WTC11 (cell line): ENCODE data around the gene COMMD7. TPM values are rescaled to one million over a fixed set of nuclear protein-coding genes. Genes with fewer than 3 reads are reported as not detected.
A peak's percentile ranks its signal among the peaks of the same experiment; 100 is the strongest.

Experiments
- ATF2 ChIP-seq: sonication (generic); formaldehyde crosslinking; IDR thresholded peaks from 2 replicates; pipeline ENCODE4 v1.8.1; 2022; ENCODE audit warnings: low read depth, missing genetic modification reagents, borderline replicate concordance
- ATF6 ChIP-seq: sonication (generic); formaldehyde crosslinking; IDR thresholded peaks from 2 replicates; pipeline ENCODE4 v1.8.1; 2023; ENCODE audit warnings: mild to moderate bottlenecking, missing genetic modification reagents
- CREB1 ChIP-seq: sonication (generic); formaldehyde crosslinking; IDR thresholded peaks from 2 replicates; pipeline ENCODE4 v1.8.0; 2023; ENCODE audit warnings: mild to moderate bottlenecking, missing genetic modification reagents
- E2F5 ChIP-seq: sonication (generic); formaldehyde crosslinking; IDR thresholded peaks from 2 replicates; pipeline ENCODE4 v1.8.1; 2022; ENCODE audit warnings: mild to moderate bottlenecking, moderate library complexity, missing genetic modification reagents
- ETV6 ChIP-seq: sonication (generic); formaldehyde crosslinking; IDR thresholded peaks from 2 replicates; pipeline ENCODE4 v1.8.1; 2022; ENCODE audit warnings: mild to moderate bottlenecking, missing genetic modification reagents
- GABPB1 ChIP-seq: sonication (generic); formaldehyde crosslinking; IDR thresholded peaks from 2 replicates; pipeline ENCODE4 v1.8.1; 2023; ENCODE audit warnings: mild to moderate bottlenecking, missing genetic modification reagents
- GRHL2 ChIP-seq: fragments of 250-450 bp; sonication (Bioruptor Pico); IDR thresholded peaks from 2 replicates; pipeline ENCODE4 v1.8.0; 2022; ENCODE audit warnings: mild to moderate bottlenecking, moderate library complexity; ENCODE audit not compliant: insufficient replicate concordance, severe bottlenecking
- MYBL2 ChIP-seq: sonication (generic); formaldehyde crosslinking; IDR thresholded peaks from 2 replicates; pipeline ENCODE4 v1.8.1; 2023; ENCODE audit warnings: mild to moderate bottlenecking, moderate library complexity, missing genetic modification reagents
- NFATC4 ChIP-seq: fragments of 250-450 bp; sonication (Bioruptor Pico); IDR thresholded peaks from 2 replicates; pipeline ENCODE4 v1.9.0; 2021; ENCODE audit warnings: mild to moderate bottlenecking
- NR1H2 ChIP-seq: sonication (generic); formaldehyde crosslinking; IDR thresholded peaks from 2 replicates; pipeline ENCODE4 v1.9.0; 2021; ENCODE audit warnings: mild to moderate bottlenecking, moderate library complexity, missing genetic modification reagents
- OVOL2 ChIP-seq: fragments of 250-450 bp; sonication (Bioruptor Pico); IDR thresholded peaks from 2 replicates; pipeline ENCODE4 v1.9.0; 2021; ENCODE audit warnings: mild to moderate bottlenecking, borderline replicate concordance
- PRRX2 ChIP-seq: fragments of 250-450 bp; sonication (Bioruptor Pico); IDR thresholded peaks from 2 replicates; pipeline ENCODE4 v1.8.0; 2021; ENCODE audit warnings: mild to moderate bottlenecking
- TP53 ChIP-seq: sonication (generic); formaldehyde crosslinking; IDR thresholded peaks from 2 replicates; pipeline ENCODE4 v1.8.1; 2023; ENCODE audit warnings: mild to moderate bottlenecking, missing genetic modification reagents
- USF1 ChIP-seq: sonication (generic); formaldehyde crosslinking; IDR thresholded peaks from 2 replicates; pipeline ENCODE4 v1.8.0; 2022; ENCODE audit warnings: mild to moderate bottlenecking, missing genetic modification reagents
- USF2 ChIP-seq: sonication (generic); formaldehyde crosslinking; IDR thresholded peaks from 2 replicates; pipeline ENCODE4 v1.8.1; 2023; ENCODE audit warnings: mild to moderate bottlenecking, missing genetic modification reagents, moderate library complexity
- ZBTB43 ChIP-seq: sonication (generic); formaldehyde crosslinking; IDR thresholded peaks from 2 replicates; pipeline ENCODE4 v1.8.1; 2023; ENCODE audit warnings: mild to moderate bottlenecking, missing genetic modification reagents
- ZNF317 ChIP-seq: sonication (generic); formaldehyde crosslinking; IDR thresholded peaks from 2 replicates; pipeline ENCODE4 v1.8.1; 2023; ENCODE audit warnings: low read depth, mild to moderate bottlenecking, moderate library complexity, missing genetic modification reagents, borderline replicate concordance
- ZNF423 ChIP-seq: fragments of 250-450 bp; sonication (Bioruptor Pico); IDR thresholded peaks from 2 replicates; pipeline ENCODE4 v2.1.2; 2022; ENCODE audit warnings: mild to moderate bottlenecking, moderate library complexity
- ZNF671 ChIP-seq: fragments of 250-450 bp; sonication (Bioruptor Pico); IDR thresholded peaks from 2 replicates; pipeline ENCODE4 v1.8.0; 2021; ENCODE audit warnings: mild to moderate bottlenecking
- ZSCAN18 ChIP-seq: fragments of 250-450 bp; sonication (Bioruptor Pico); IDR thresholded peaks from 2 replicates; pipeline ENCODE4 v2.1.2; 2022; ENCODE audit warnings: mild to moderate bottlenecking, moderate library complexity
- total RNA-seq: library from RNA; stranded (reverse); gene quantifications from 3 replicates; pipeline ENCODE4 v1.2.3, GENCODE V29; 2021
- TF ChIP-seq, protein P1 (sequence below): sonication (generic); formaldehyde crosslinking; IDR thresholded peaks from 2 replicates; pipeline ENCODE4 v1.8.0; 2022; ENCODE audit warnings: mild to moderate bottlenecking, missing genetic modification reagents
- TF ChIP-seq, protein P2 (sequence below): sonication (generic); formaldehyde crosslinking; conservative IDR thresholded peaks from 2 replicates; pipeline ENCODE4 v1.8.1; 2023; ENCODE audit warnings: mild to moderate bottlenecking, low read depth, missing genetic modification reagents, moderate library complexity
- TF ChIP-seq, protein P3 (sequence below): fragments of 250-450 bp; sonication (Bioruptor Pico); IDR thresholded peaks from 2 replicates; pipeline ENCODE4 v1.9.0; 2021; ENCODE audit warnings: mild to moderate bottlenecking

COMMD7 gene
- total RNA-seq, 1 experiment from 2014 or later, result 42.3 TPM

DNA sequence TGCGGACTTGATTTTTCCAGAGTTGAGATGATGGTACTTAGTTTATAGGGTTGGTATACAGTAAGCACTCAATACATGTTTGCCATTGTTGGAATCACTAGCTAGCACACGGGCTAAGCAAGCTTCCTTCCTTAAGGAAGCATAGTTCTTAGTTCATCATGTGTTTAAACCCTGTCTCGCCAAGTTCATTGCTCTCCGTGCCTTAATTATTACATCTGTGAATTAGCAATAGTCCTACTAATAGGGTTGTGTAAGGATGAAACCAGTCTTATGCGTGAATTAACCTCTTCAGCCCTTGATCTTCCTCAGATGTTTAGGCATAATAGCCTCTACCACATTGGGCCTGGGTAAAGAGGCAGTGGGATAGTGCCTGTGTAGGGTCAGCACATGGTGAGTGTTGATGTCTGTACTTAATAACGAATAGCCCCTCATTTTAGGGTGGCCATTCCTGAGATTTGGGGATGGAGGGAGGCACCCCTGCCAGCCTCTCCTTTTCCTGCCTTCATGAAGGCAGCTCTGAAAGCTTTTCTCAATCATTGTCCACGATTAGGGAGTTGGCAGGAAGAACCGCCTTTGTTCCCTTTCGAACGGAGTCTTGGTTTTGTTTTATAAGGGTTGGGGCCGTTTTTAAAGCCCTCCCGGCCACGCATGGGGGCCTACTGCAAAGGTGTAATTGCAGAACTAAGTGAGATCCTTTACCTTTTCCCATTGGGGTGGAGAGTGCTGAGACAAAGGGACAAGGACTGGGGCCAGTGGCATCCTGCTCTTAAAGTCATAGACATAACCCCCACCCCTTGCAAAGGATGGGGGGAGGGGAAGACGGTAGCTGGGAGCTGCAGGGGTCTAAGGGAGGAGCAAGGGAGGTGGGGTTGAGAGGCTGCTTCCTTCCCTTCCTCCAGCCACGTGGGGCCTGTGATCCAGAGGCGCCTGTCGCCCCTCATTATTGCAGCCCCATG lies 21.0 kb upstream of the COMMD7 start (continued):
- no peak for TF ChIP-seq ATF2
- no peak for TF ChIP-seq PRRX2 (CRISPR knock-in tag)
- TF ChIP-seq NFATC4 (CRISPR knock-in tag), result no peak
- TF ChIP-seq, protein P1, sequence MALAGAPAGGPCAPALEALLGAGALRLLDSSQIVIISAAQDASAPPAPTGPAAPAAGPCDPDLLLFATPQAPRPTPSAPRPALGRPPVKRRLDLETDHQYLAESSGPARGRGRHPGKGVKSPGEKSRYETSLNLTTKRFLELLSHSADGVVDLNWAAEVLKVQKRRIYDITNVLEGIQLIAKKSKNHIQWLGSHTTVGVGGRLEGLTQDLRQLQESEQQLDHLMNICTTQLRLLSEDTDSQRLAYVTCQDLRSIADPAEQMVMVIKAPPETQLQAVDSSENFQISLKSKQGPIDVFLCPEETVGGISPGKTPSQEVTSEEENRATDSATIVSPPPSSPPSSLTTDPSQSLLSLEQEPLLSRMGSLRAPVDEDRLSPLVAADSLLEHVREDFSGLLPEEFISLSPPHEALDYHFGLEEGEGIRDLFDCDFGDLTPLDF, result no peak
- TF ChIP-seq ETV6 (CRISPR knock-in tag), result peak; percentile 83; the same call in 1 of the 2 replicates
- TF ChIP-seq, protein P2, sequence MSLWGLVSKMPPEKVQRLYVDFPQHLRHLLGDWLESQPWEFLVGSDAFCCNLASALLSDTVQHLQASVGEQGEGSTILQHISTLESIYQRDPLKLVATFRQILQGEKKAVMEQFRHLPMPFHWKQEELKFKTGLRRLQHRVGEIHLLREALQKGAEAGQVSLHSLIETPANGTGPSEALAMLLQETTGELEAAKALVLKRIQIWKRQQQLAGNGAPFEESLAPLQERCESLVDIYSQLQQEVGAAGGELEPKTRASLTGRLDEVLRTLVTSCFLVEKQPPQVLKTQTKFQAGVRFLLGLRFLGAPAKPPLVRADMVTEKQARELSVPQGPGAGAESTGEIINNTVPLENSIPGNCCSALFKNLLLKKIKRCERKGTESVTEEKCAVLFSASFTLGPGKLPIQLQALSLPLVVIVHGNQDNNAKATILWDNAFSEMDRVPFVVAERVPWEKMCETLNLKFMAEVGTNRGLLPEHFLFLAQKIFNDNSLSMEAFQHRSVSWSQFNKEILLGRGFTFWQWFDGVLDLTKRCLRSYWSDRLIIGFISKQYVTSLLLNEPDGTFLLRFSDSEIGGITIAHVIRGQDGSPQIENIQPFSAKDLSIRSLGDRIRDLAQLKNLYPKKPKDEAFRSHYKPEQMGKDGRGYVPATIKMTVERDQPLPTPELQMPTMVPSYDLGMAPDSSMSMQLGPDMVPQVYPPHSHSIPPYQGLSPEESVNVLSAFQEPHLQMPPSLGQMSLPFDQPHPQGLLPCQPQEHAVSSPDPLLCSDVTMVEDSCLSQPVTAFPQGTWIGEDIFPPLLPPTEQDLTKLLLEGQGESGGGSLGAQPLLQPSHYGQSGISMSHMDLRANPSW (CRISPR knock-in tag), result no peak
- TF ChIP-seq ZBTB43 (CRISPR knock-in tag), result peak; percentile 70; the same call in 1 of the 2 replicates
- peak; percentile 76 for TF ChIP-seq USF2
- no peak for TF ChIP-seq ZNF671 (CRISPR knock-in tag)
- TF ChIP-seq ZNF423, result peak; percentile 24; the same call in 1 of the 2 replicates
- TF ChIP-seq CREB1 (CRISPR knock-in tag), result no peak
- no peak for TF ChIP-seq E2F5
- TF ChIP-seq ATF6 (CRISPR knock-in tag), result no peak
- TF ChIP-seq GABPB1 (CRISPR knock-in tag), result no peak
- no peak for TF ChIP-seq OVOL2 (CRISPR knock-in tag)
- no peak for TF ChIP-seq NR1H2
- TF ChIP-seq, protein P3, sequence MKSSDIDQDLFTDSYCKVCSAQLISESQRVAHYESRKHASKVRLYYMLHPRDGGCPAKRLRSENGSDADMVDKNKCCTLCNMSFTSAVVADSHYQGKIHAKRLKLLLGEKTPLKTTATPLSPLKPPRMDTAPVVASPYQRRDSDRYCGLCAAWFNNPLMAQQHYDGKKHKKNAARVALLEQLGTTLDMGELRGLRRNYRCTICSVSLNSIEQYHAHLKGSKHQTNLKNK (CRISPR knock-in tag), result no peak
- TF ChIP-seq GRHL2, result no peak
- TF ChIP-seq USF1 (CRISPR knock-in tag), result peak; percentile 81; the same call in 1 of the 2 replicates
- no peak for TF ChIP-seq ZNF317 (CRISPR knock-in tag)
- TF ChIP-seq MYBL2 (CRISPR knock-in tag), result peak; percentile 72; the same call in 1 of the 2 replicates
- TF ChIP-seq TP53 (CRISPR knock-in tag), result no peak; the same call in 1 of the 2 replicates
- no peak for TF ChIP-seq ZSCAN18 (CRISPR knock-in tag)
